ENCODE measurements around the gene PDE11A. TPM values are rescaled to one million over a fixed set of nuclear protein-coding genes. Genes with fewer than 3 reads are reported as not detected.

The PDE11A gene
- total and polyA plus RNA-seq, 5 donors from 2014 or later, result not detected

GRCh38 chr2:177671662-177672061, 400.9 kb downstream of the PDE11A start:
- peaks cover 0 to 2% (median 0%) of the 10 kb centered on the region in 7 donors for H3K9me3 Mint-ChIP-seq
- Histone ChIP-seq H3K36me3 (ENCODE audit: control insufficient read depth, insufficient read depth, low read length) (no peaks in the 10 kb centered on the region), H3K27ac (ENCODE audit: insufficient read depth, low read length, poor library complexity, severe bottlenecking) (no peak overlapping the region), H3K27me3 (ENCODE audit: control insufficient read depth, insufficient read depth, low read length) (peaks cover 1% of the 10 kb centered on the region), H3K4me3 (ENCODE audit: low read depth, low read length) (no peak overlapping the region), H3K9me3 (ENCODE audit: control insufficient read depth in 2 of 2, low read length in 2 of 2) (no peaks in the 10 kb centered on the region), H3K4me1 (ENCODE audit: control insufficient read depth, insufficient read depth, low read length, poor library complexity, severe bottlenecking) (no peaks in the 10 kb centered on the region)
- H3K4me3 Mint-ChIP-seq, result no peak overlapping the region
- H3K27me3 Mint-ChIP-seq, result peaks cover 13% of the 10 kb centered on the region
- H3K36me3 Mint-ChIP-seq, result no peaks in the 10 kb centered on the region
- ATAC-seq (ENCODE audit: low read depth in 2 of 2) (no peak), DNase-seq (no peak)
- H3K4me1 Mint-ChIP-seq, result no peaks in the 10 kb centered on the region
- H3K27ac Mint-ChIP-seq, result no peak overlapping the region

- peaks cover 1% of the 10 kb centered on the region for H3K27me3 ChIP-seq (ENCODE audit: control insufficient read depth, insufficient read depth, low read length)
- H3K9me3 Mint-ChIP-seq, result peaks cover 0 to 2% (median 0%) of the 10 kb centered on the region in 7 donors
- no peaks in the 10 kb centered on the region for H3K9me3 ChIP-seq (ENCODE audit: control insufficient read depth in 2 of 2, low read length in 2 of 2)
- H3K36me3 ChIP-seq (ENCODE audit: control insufficient read depth, insufficient read depth, low read length), result no peaks in the 10 kb centered on the region
- no peak overlapping the region for H3K4me3 ChIP-seq (ENCODE audit: low read depth, low read length)
- no peaks in the 10 kb centered on the region for H3K4me1 ChIP-seq (ENCODE audit: control insufficient read depth, insufficient read depth, low read length, poor library complexity, severe bottlenecking)
- no peak for DNase-seq
- H3K27ac ChIP-seq (ENCODE audit: insufficient read depth, low read length, poor library complexity, severe bottlenecking), result no peak overlapping the region
- peaks cover 13% of the 10 kb centered on the region for H3K27me3 Mint-ChIP-seq
- no peaks in the 10 kb centered on the region for H3K4me1 Mint-ChIP-seq
- H3K36me3 Mint-ChIP-seq, result no peaks in the 10 kb centered on the region
- no peak overlapping the region for H3K4me3 Mint-ChIP-seq
- no peak overlapping the region for H3K27ac Mint-ChIP-seq
- no peak for ATAC-seq (ENCODE audit: low read depth in 2 of 2)
Measured at GRCh38 chr2:177670791-177671535, 401.6 kb downstream of the PDE11A start.

GRCh38 chr2:177669625-177670330, 402.8 kb downstream of the PDE11A start:
- no peak overlapping the region for H3K4me3 ChIP-seq (ENCODE audit: low read depth, low read length)
- H3K9me3 ChIP-seq (ENCODE audit: control insufficient read depth in 2 of 2, low read length in 2 of 2), result no peaks in the 10 kb centered on the region
- Mint-ChIP-seq H3K27me3 (peaks cover 13% of the 10 kb centered on the region), H3K4me1 (no peaks in the 10 kb centered on the region), H3K4me3 (no peak overlapping the region), H3K36me3 (no peaks in the 10 kb centered on the region), H3K27ac (no peak overlapping the region), H3K9me3 (peaks cover 0 to 2% (median 0%) of the 10 kb centered on the region in 7 donors)
- no peaks in the 10 kb centered on the region for H3K4me1 ChIP-seq (ENCODE audit: control insufficient read depth, insufficient read depth, low read length, poor library complexity, severe bottlenecking)
- peaks cover 1% of the 10 kb centered on the region for H3K27me3 ChIP-seq (ENCODE audit: control insufficient read depth, insufficient read depth, low read length)
- no peaks in the 10 kb centered on the region for H3K36me3 ChIP-seq (ENCODE audit: control insufficient read depth, insufficient read depth, low read length)
- ATAC-seq (ENCODE audit: low read depth in 2 of 2) (no peak), DNase-seq (no peak)
- H3K27ac ChIP-seq (ENCODE audit: insufficient read depth, low read length, poor library complexity, severe bottlenecking), result no peak overlapping the region

- Histone ChIP-seq H3K4me1 (ENCODE audit: control insufficient read depth, insufficient read depth, low read length, poor library complexity, severe bottlenecking) (no peaks in the 10 kb centered on the region), H3K27ac (ENCODE audit: insufficient read depth, low read length, poor library complexity, severe bottlenecking) (no peak overlapping the region), H3K36me3 (ENCODE audit: control insufficient read depth, insufficient read depth, low read length) (no peaks in the 10 kb centered on the region), H3K9me3 (ENCODE audit: control insufficient read depth in 2 of 2, low read length in 2 of 2) (no peaks in the 10 kb centered on the region), H3K27me3 (ENCODE audit: control insufficient read depth, insufficient read depth, low read length) (peaks cover 1% of the 10 kb centered on the region), H3K4me3 (ENCODE audit: low read depth, low read length) (no peak overlapping the region)
- H3K4me3 Mint-ChIP-seq, result no peak overlapping the region
- peaks cover 0 to 2% (median 0%) of the 10 kb centered on the region in 7 donors for H3K9me3 Mint-ChIP-seq
- no peak for ATAC-seq (ENCODE audit: low read depth in 2 of 2)
- peaks cover 13% of the 10 kb centered on the region for H3K27me3 Mint-ChIP-seq
- no peak overlapping the region for H3K27ac Mint-ChIP-seq
- no peak for DNase-seq
- no peaks in the 10 kb centered on the region for H3K36me3 Mint-ChIP-seq
- no peaks in the 10 kb centered on the region for H3K4me1 Mint-ChIP-seq
Measured at GRCh38 chr2:177669201-177669600, 403.4 kb downstream of the PDE11A start.

- no peak overlapping the region for H3K4me3 Mint-ChIP-seq
- H3K4me1 Mint-ChIP-seq, result no peaks in the 10 kb centered on the region
- no peaks in the 10 kb centered on the region for H3K36me3 ChIP-seq (ENCODE audit: control insufficient read depth, insufficient read depth, low read length)
- no peak overlapping the region for H3K27ac ChIP-seq (ENCODE audit: insufficient read depth, low read length, poor library complexity, severe bottlenecking)
- no peaks in the 10 kb centered on the region for H3K4me1 ChIP-seq (ENCODE audit: control insufficient read depth, insufficient read depth, low read length, poor library complexity, severe bottlenecking)
- peaks cover 13% of the 10 kb centered on the region for H3K27me3 Mint-ChIP-seq
- ATAC-seq (ENCODE audit: low read depth in 2 of 2), result no peak
- no peak overlapping the region for H3K27ac Mint-ChIP-seq
- no peak for DNase-seq
- no peaks in the 10 kb centered on the region for H3K36me3 Mint-ChIP-seq
- H3K4me3 ChIP-seq (ENCODE audit: low read depth, low read length), result no peak overlapping the region
- peaks cover 1% of the 10 kb centered on the region for H3K27me3 ChIP-seq (ENCODE audit: control insufficient read depth, insufficient read depth, low read length)
- H3K9me3 ChIP-seq (ENCODE audit: control insufficient read depth in 2 of 2, low read length in 2 of 2), result no peaks in the 10 kb centered on the region
- peaks cover 0 to 2% (median 0%) of the 10 kb centered on the region in 7 donors for H3K9me3 Mint-ChIP-seq
Measured at GRCh38 chr2:177668617-177669016, 404.0 kb downstream of the PDE11A start.

GRCh38 chr2:177667626-177668025, 405.0 kb downstream of the PDE11A start:
- Histone ChIP-seq H3K9me3 (ENCODE audit: control insufficient read depth in 2 of 2, low read length in 2 of 2) (no peaks in the 10 kb centered on the region), H3K27ac (ENCODE audit: insufficient read depth, low read length, poor library complexity, severe bottlenecking) (no peak overlapping the region), H3K4me1 (ENCODE audit: control insufficient read depth, insufficient read depth, low read length, poor library complexity, severe bottlenecking) (no peaks in the 10 kb centered on the region), H3K36me3 (ENCODE audit: control insufficient read depth, insufficient read depth, low read length) (no peaks in the 10 kb centered on the region), H3K27me3 (ENCODE audit: control insufficient read depth, insufficient read depth, low read length) (peaks cover 1% of the 10 kb centered on the region), H3K4me3 (ENCODE audit: low read depth, low read length) (no peak overlapping the region)
- DNase-seq (no peak), ATAC-seq (ENCODE audit: low read depth in 2 of 2) (no peak)
- no peaks in the 10 kb centered on the region for H3K36me3 Mint-ChIP-seq
- no peak overlapping the region for H3K4me3 Mint-ChIP-seq
- no peak overlapping the region for H3K27ac Mint-ChIP-seq
- H3K9me3 Mint-ChIP-seq, result peaks cover 0 to 2% (median 0%) of the 10 kb centered on the region in 7 donors
- peaks cover 13% of the 10 kb centered on the region for H3K27me3 Mint-ChIP-seq
- no peaks in the 10 kb centered on the region for H3K4me1 Mint-ChIP-seq

GRCh38 chr2:177666408-177666807, 406.2 kb downstream of the PDE11A start:
- Histone ChIP-seq H3K27me3 (ENCODE audit: control insufficient read depth, insufficient read depth, low read length) (peaks cover 1% of the 10 kb centered on the region), H3K4me1 (ENCODE audit: control insufficient read depth, insufficient read depth, low read length, poor library complexity, severe bottlenecking) (no peaks in the 10 kb centered on the region), H3K36me3 (ENCODE audit: control insufficient read depth, insufficient read depth, low read length) (no peaks in the 10 kb centered on the region), H3K27ac (ENCODE audit: insufficient read depth, low read length, poor library complexity, severe bottlenecking) (no peak overlapping the region), H3K4me3 (ENCODE audit: low read depth, low read length) (no peak overlapping the region), H3K9me3 (ENCODE audit: control insufficient read depth in 2 of 2, low read length in 2 of 2) (no peaks in the 10 kb centered on the region)
- Mint-ChIP-seq H3K9me3 (peaks cover 0 to 2% (median 0%) of the 10 kb centered on the region in 7 donors), H3K36me3 (no peaks in the 10 kb centered on the region), H3K27me3 (peaks cover 13% of the 10 kb centered on the region), H3K27ac (no peak overlapping the region), H3K4me3 (no peak overlapping the region), H3K4me1 (no peaks in the 10 kb centered on the region)
- no peak for ATAC-seq (ENCODE audit: low read depth in 2 of 2)
- DNase-seq, result no peak

Measured in CD4-positive, CD25-positive, alpha-beta regulatory T cell (primary cell).